H1 (cell line): ENCODE data around the gene PPP1R9A. TPM values are rescaled to one million over a fixed set of nuclear protein-coding genes. Genes with fewer than 3 reads are reported as not detected.

Experiments
- CTCF ChIA-PET: fragments of 300-600 bp; sonication (Branson Sonifier 250); formaldehyde crosslinking; loops from one replicate; lab custom pipeline; 2021; ENCODE audit not compliant: partially characterized antibody; lab: Charles Lee
- POLR2A ChIA-PET: fragments of 300-600 bp; sonication (Branson Sonifier 250); formaldehyde crosslinking; loops from one replicate; lab custom pipeline; 2021; ENCODE audit warnings: inconsistent platforms; ENCODE audit not compliant: partially characterized antibody; lab: Charles Lee
- DNase-seq, 2 experiments: peaks; one replicate each; pipeline versions ENCODE4 v3.0.0 to v3.0.0-alpha.2; 2010 to 2022; ENCODE audit warnings: low spot score in 2 of 2, low read depth in 1 of 2, mixed read lengths in 1 of 2
- FAIRE-seq: peaks from 2 replicates; lab custom pipeline; 2011; peaks lifted over from hg19 to GRCh38; lab: Jason Lieb, UNC
- H2AFZ ChIP-seq: 2 replicates; pipeline ENCODE4 v1.8.1; 2012; ENCODE audit warnings: low read length, inconsistent platforms
- H2AK5ac ChIP-seq: 2 replicates; pipeline ENCODE4 v1.6.1; 2013; ENCODE audit warnings: low read depth, low read length
- H2BK120ac ChIP-seq: replicated peaks from 2 replicates; pipeline ENCODE3; 2013; ENCODE audit warnings: low read depth, low read length, inconsistent platforms
- H2BK12ac ChIP-seq: 2 replicates; pipeline ENCODE4 v1.6.1; 2013; ENCODE audit warnings: low read depth, low read length
- H2BK15ac ChIP-seq: 2 replicates; pipeline ENCODE4 v1.6.1; 2013; ENCODE audit warnings: low read length
- H2BK20ac ChIP-seq: 2 replicates; pipeline ENCODE4 v1.6.1; 2013; ENCODE audit warnings: low read length
- H2BK5ac ChIP-seq: 2 replicates; pipeline ENCODE4 v1.6.1; 2013; ENCODE audit warnings: low read depth, low read length
- H3K14ac ChIP-seq: 2 replicates; pipeline ENCODE4 v1.6.1; 2013; ENCODE audit warnings: inconsistent platforms; ENCODE audit not compliant: insufficient read length
- H3K18ac ChIP-seq: 2 replicates; pipeline ENCODE4 v1.6.1; 2013; ENCODE audit warnings: low read length; ENCODE audit errors: extremely low read depth
- H3K23ac ChIP-seq: 2 replicates; pipeline ENCODE4 v1.6.1; 2013; ENCODE audit warnings: inconsistent platforms; ENCODE audit not compliant: insufficient read length
- H3K23me2 ChIP-seq: 2 replicates; pipeline ENCODE4 v1.6.1; 2013; ENCODE audit warnings: low read depth, low read length
- H3K27ac ChIP-seq: 2 replicates; pipeline ENCODE4 v1.6.1; 2011; ENCODE audit warnings: low read depth, low read length, inconsistent platforms
- H3K27me3 ChIP-seq, 4 experiments: replicated peaks in 1 of 4; 1 replicate in 1 of 4; 2 replicates in 3 of 4; pipeline versions ENCODE4 v1.6.1 to v1.8.1; 2011 to 2013; ENCODE audit warnings: low read length in 3 of 4, mild to moderate bottlenecking in 3 of 4, inconsistent platforms in 2 of 4, mixed read lengths in 2 of 4, moderate library complexity in 1 of 4; ENCODE audit not compliant: control insufficient read depth in 3 of 4, insufficient read depth in 3 of 4; ENCODE audit errors: extremely low read depth in 1 of 4
- H3K36me3 ChIP-seq, 4 experiments: 2 replicates each; pipeline versions ENCODE4 v1.6.1 to v1.8.1; 2011 to 2013; ENCODE audit warnings: mild to moderate bottlenecking in 4 of 4, low read length in 3 of 4, moderate library complexity in 2 of 4, control low read depth in 1 of 4, inconsistent platforms in 1 of 4; ENCODE audit not compliant: insufficient read depth in 4 of 4, control insufficient read depth in 2 of 4
- H3K4ac ChIP-seq: replicated peaks from 2 replicates; pipeline ENCODE3; 2013; ENCODE audit warnings: low read length, low read depth, mixed read lengths, inconsistent platforms; ENCODE audit not compliant: insufficient read length
- H3K4me1 ChIP-seq, 4 experiments: replicated peaks in 1 of 4; 1 replicate in 1 of 4; 2 replicates in 3 of 4; pipeline versions ENCODE4 v1.6.1 to v1.8.1; 2011 to 2013; ENCODE audit warnings: low read length in 3 of 4, inconsistent platforms in 2 of 4, mixed read lengths in 1 of 4; ENCODE audit not compliant: insufficient read depth in 4 of 4, control insufficient read depth in 3 of 4
- H3K4me2 ChIP-seq, 2 experiments: 2 replicates each; pipeline versions ENCODE4 v1.6.1 to v1.8.1; 2011 to 2013; ENCODE audit warnings: low read depth in 2 of 2, low read length in 2 of 2, control low read depth in 1 of 2, inconsistent platforms in 1 of 2, mild to moderate bottlenecking in 1 of 2; ENCODE audit not compliant: insufficient read depth in 1 of 2
- H3K4me3 ChIP-seq, 4 experiments: fragments of 200-600, 300-600 bp in 1 of 4; sonication (generic), shearing (Covaris generic), sonication (Bioruptor Twin) in 1 of 4; 2 replicates each; pipeline versions ENCODE4 v1.5.1 to v1.8.1; 2011 to 2016; ENCODE audit warnings: low read length in 4 of 4, low read depth in 3 of 4, control low read depth in 2 of 4, inconsistent platforms in 2 of 4, mild to moderate bottlenecking in 2 of 4, mixed read lengths in 1 of 4, moderate library complexity in 1 of 4; ENCODE audit not compliant: insufficient read depth in 2 of 4; ENCODE audit errors: extremely low read depth in 1 of 4
- H3K56ac ChIP-seq: replicated peaks from 2 replicates; pipeline ENCODE3; 2013; ENCODE audit warnings: low read depth, mild to moderate bottlenecking, mixed read lengths, low read length, inconsistent platforms; ENCODE audit not compliant: insufficient read length
- H3K79me1 ChIP-seq: 2 replicates; pipeline ENCODE4 v1.6.1; 2013; ENCODE audit warnings: low read depth, low read length, control low read depth
- H3K79me2 ChIP-seq, 2 experiments: 2 replicates each; pipeline versions ENCODE4 v1.6.1 to v1.8.1; 2012 to 2013; ENCODE audit warnings: low read length in 2 of 2, mild to moderate bottlenecking in 2 of 2, inconsistent platforms in 1 of 2; ENCODE audit not compliant: insufficient read depth in 2 of 2, control insufficient read depth in 1 of 2
- H3K9ac ChIP-seq, 4 experiments: replicated peaks in 1 of 4; 1 replicate in 1 of 4; 2 replicates in 3 of 4; pipeline versions ENCODE4 v1.6.1 to v1.8.1; 2011 to 2013; ENCODE audit warnings: low read depth in 3 of 4, low read length in 3 of 4, control low read depth in 2 of 4, mild to moderate bottlenecking in 2 of 4, moderate library complexity in 2 of 4, inconsistent platforms in 1 of 4; ENCODE audit errors: extremely low read depth in 1 of 4
- H3K9me3 ChIP-seq, 2 experiments: 2 replicates each; pipeline versions ENCODE4 v1.6.1 to v1.8.1; 2012 to 2013; ENCODE audit warnings: mild to moderate bottlenecking in 2 of 2, moderate library complexity in 2 of 2, control low read depth in 1 of 2, inconsistent platforms in 1 of 2, low read depth in 1 of 2, low read length in 1 of 2, mixed read lengths in 1 of 2; ENCODE audit not compliant: insufficient read depth in 2 of 2
- H4K20me1 ChIP-seq, 2 experiments: replicated peaks in 1 of 2; 2 replicates each; pipeline versions ENCODE3 to v1.8.1; 2011 to 2013; ENCODE audit warnings: inconsistent platforms in 2 of 2, low read length in 2 of 2, mild to moderate bottlenecking in 1 of 2; ENCODE audit not compliant: insufficient read depth in 2 of 2, control insufficient read depth in 1 of 2
- H4K5ac ChIP-seq: 2 replicates; pipeline ENCODE4 v1.6.1; 2013; ENCODE audit warnings: low read length, low read depth, mixed read lengths, inconsistent platforms; ENCODE audit not compliant: insufficient read length
- H4K8ac ChIP-seq: 2 replicates; pipeline ENCODE4 v1.8.0; 2013; ENCODE audit warnings: mild to moderate bottlenecking, moderate library complexity, low read length, inconsistent platforms; ENCODE audit not compliant: insufficient read depth; ENCODE audit errors: extremely low read depth
- H4K91ac ChIP-seq: replicated peaks from 2 replicates; pipeline ENCODE3; 2013; ENCODE audit warnings: low read length, mixed read lengths, inconsistent platforms; ENCODE audit not compliant: insufficient read length
- ASH2L ChIP-seq: fragments of 200-600, 300-600 bp; sonication (generic); IDR thresholded peaks from one replicate; pipeline ENCODE4 v1.7.1; 2017; ENCODE audit warnings: low read length
- BACH1 ChIP-seq: IDR thresholded peaks from 2 replicates; pipeline ENCODE4 v1.6.1; 2012; ENCODE audit warnings: low read length, improper control_type of control experiment
- CBX8 ChIP-seq: fragments of 300-800, 300-1000 bp; sonication (generic); IDR thresholded peaks from 2 replicates; pipeline ENCODE4 v1.7.1; 2016; ENCODE audit warnings: low read depth, low read length, borderline replicate concordance
- E2F6 ChIP-seq: IDR thresholded peaks from 2 replicates; pipeline ENCODE4 v1.6.1; 2012; ENCODE audit warnings: inconsistent platforms
- EGR1 ChIP-seq: IDR thresholded peaks from 2 replicates; pipeline ENCODE4 v1.6.1; 2011; ENCODE audit warnings: low read depth, low read length, borderline replicate concordance
- POLR2AphosphoS5 ChIP-seq: IDR thresholded peaks from 2 replicates; pipeline ENCODE4 v1.6.1; 2011; ENCODE audit warnings: low read depth, low read length
- RBBP5 ChIP-seq: IDR thresholded peaks from 2 replicates; pipeline ENCODE4 v1.7.1; 2012; ENCODE audit warnings: low read depth, mild to moderate bottlenecking, inconsistent platforms, low read length, moderate library complexity, borderline replicate concordance
- RXRA ChIP-seq: IDR thresholded peaks from 2 replicates; pipeline ENCODE4 v1.6.1; 2011; ENCODE audit warnings: low read depth, mild to moderate bottlenecking, low read length, moderate library complexity; ENCODE audit not compliant: insufficient read depth
- SAP30 ChIP-seq: fragments of 300-600 bp; sonication (generic); IDR thresholded peaks from 2 replicates; pipeline ENCODE4 v1.7.1; 2012; ENCODE audit warnings: low read length, moderate library complexity, mild to moderate bottlenecking, inconsistent platforms; ENCODE audit not compliant: insufficient read depth, insufficient replicate concordance
- SP4 ChIP-seq: IDR thresholded peaks from 2 replicates; pipeline ENCODE4 v1.6.1; 2012; ENCODE audit warnings: low read length, inconsistent platforms
- TAF1 ChIP-seq: IDR thresholded peaks from 2 replicates; pipeline ENCODE4 v1.6.1; 2011; ENCODE audit warnings: mild to moderate bottlenecking, low read depth, low read length
- TCF12 ChIP-seq: IDR thresholded peaks from 2 replicates; pipeline ENCODE4 v1.6.1; 2011; ENCODE audit warnings: low read depth, mild to moderate bottlenecking, low read length
- WGBS, 2 experiments: shearing (Covaris generic) in 1 of 2; methylation state at CpG; one replicate each; pipeline versions ENCODE4 v1.1.6 to v1.1.7; 2013 to 2015; ENCODE audit warnings: low lambda C conversion rate in 2 of 2, mixed read lengths in 2 of 2, inconsistent platforms in 1 of 2, low coverage in 1 of 2, missing lambda C conversion rate in 1 of 2; ENCODE audit not compliant: insufficient replicate concordance in 2 of 2, insufficient coverage in 1 of 2, insufficient read length in 1 of 2; ENCODE audit errors: extremely low coverage in 1 of 2, missing lambda C conversion rate in 1 of 2; 5-methylcytosine and 5-hydroxymethylcytosine counted together
- polyA plus RNA-seq, 7 experiments: library from polyadenylated mRNA; depleted of rRNA in 3 of 7; stranded (reverse) in 5 of 7; unstranded in 2 of 7; fragments of >200 nt in 5 of 7; fragments of 200-250 nt in 2 of 7; gene quantifications; 1 replicate in 5 of 7; 2 replicates in 1 of 7; 4 replicates in 1 of 7; pipeline versions ENCODE4 v1.2.1 to v1.2.3, GENCODE V29; 2011 to 2013; ENCODE audit warnings: missing spikeins in 2 of 7, mixed read lengths in 2 of 7
- total RNA-seq: library from RNA; stranded (reverse); fragmentation: NEBNext Ultra II Directional; extraction: Animal tissue kit (Norgen Biotek cat#: 25700); gene quantifications from 2 replicates; pipeline ENCODE4 v1.2.1, GENCODE V29; 2021

Gene PPP1R9A
- total and polyA plus RNA-seq, 2 of the 8 experiments (the other 6 are each of a cell fraction or from before 2014, with no cell fraction given): 3.0 to 20.3 TPM

GRCh38 chr7:95319570-95319969 is 412.2 kb downstream of the PPP1R9A start:
- no peaks in the 10 kb centered on the region for H3K23me2 ChIP-seq
- H4K5ac ChIP-seq: no peak overlapping the region
- H3K27me3 ChIP-seq: no peaks in the 10 kb centered on the region; a peak in 1 of 7 replicates
- H3K23ac ChIP-seq: no peak overlapping the region
- H4K20me1 ChIP-seq: no peaks in the 10 kb centered on the region
- H3K79me1 ChIP-seq: no peaks in the 10 kb centered on the region
- H3K14ac ChIP-seq: no peak overlapping the region
- no peak overlapping the region for H2BK12ac ChIP-seq
- no peak overlapping the region for H3K4me2 ChIP-seq
- H3K36me3 ChIP-seq: no peaks in the 10 kb centered on the region
- no peak overlapping the region for H2BK15ac ChIP-seq
- H3K4me3 ChIP-seq: no peak overlapping the region
- no peak overlapping the region for H2BK20ac ChIP-seq
- no peak overlapping the region for H2BK120ac ChIP-seq
- H3K56ac ChIP-seq: no peak overlapping the region
- H3K27ac ChIP-seq: no peak overlapping the region
- WGBS, 2 experiments: 95% methylated on average over 1 of the region's 1 CpG; no CpG with 5 or more reads in 1 of the 2 experiments
- no peaks in the 10 kb centered on the region for H3K9me3 ChIP-seq
- H3K9ac ChIP-seq: no peak overlapping the region
- H2AFZ ChIP-seq: no peak overlapping the region
- H2BK5ac ChIP-seq: no peak overlapping the region
- H3K4me1 ChIP-seq: peaks cover 0 to 7% (median 1%) of the 10 kb centered on the region in 4 experiments; a peak in 2 of 7 replicates
- no peak overlapping the region for H3K4ac ChIP-seq
- H2AK5ac ChIP-seq: no peak overlapping the region
- ChIA-PET CTCF (no interaction called here), POLR2A (no interaction called here)
- H4K91ac ChIP-seq: no peak overlapping the region
- no peak overlapping the region for H4K8ac ChIP-seq
- H3K79me2 ChIP-seq: no peaks in the 10 kb centered on the region
- no peak for FAIRE-seq
- DNase-seq: no peak
- no peak overlapping the region for H3K18ac ChIP-seq
- TF ChIP-seq RBBP5 (no peak), ASH2L (no peak), SAP30 (no peak), POLR2AphosphoS5 (no peak), RXRA (no peak), BACH1 (no peak), CBX8 (no peak), EGR1 (no peak), TCF12 (no peak), SP4 (no peak), TAF1 (no peak), E2F6 (no peak)
